Endothelial cell of umbilical vein (primary cell): ENCODE measurements around the gene TTC27. TPM values are rescaled to one million over a fixed set of nuclear protein-coding genes. Genes with fewer than 3 reads are reported as not detected.
A peak's percentile ranks its signal among the peaks of the same experiment; 100 is the strongest.

Experiments
- BruUV-seq: library from RNA; stranded (reverse); fragments of 400-500 nt; replicated peaks from 2 replicates; lab custom pipeline; 2021; lab: Mats Ljungman, UMichigan
- CTCF ChIA-PET: fragments of 300-600, 350-600 bp; sonication (Branson Sonifier 250); formaldehyde crosslinking; loops from one replicate; lab custom pipeline; 2021; ENCODE audit warnings: antibody characterized with exemption, inconsistent platforms; lab: Charles Lee
- POLR2A ChIA-PET: fragments of 300-600, 350-600 bp; sonication (Branson Sonifier 250); formaldehyde crosslinking; loops from one replicate; lab custom pipeline; 2021; ENCODE audit warnings: antibody characterized with exemption, inconsistent platforms; lab: Charles Lee
- DNase-seq: peaks from one replicate; pipeline ENCODE4 v3.0.0-alpha.2; 2011; ENCODE audit warnings: low read depth, low spot score
- FAIRE-seq: peaks from 2 replicates; lab custom pipeline; 2011; peaks lifted over from hg19 to GRCh38; lab: Jason Lieb, UNC
- H2AFZ ChIP-seq: 2 replicates; pipeline ENCODE4 v1.6.0; 2012; ENCODE audit warnings: low read depth, low read length, control low read depth, inconsistent platforms
- H3K27ac ChIP-seq: 2 replicates; pipeline ENCODE4 v1.5.1; 2011; ENCODE audit warnings: low read depth, mild to moderate bottlenecking, control low read depth, low read length, moderate library complexity; ENCODE audit not compliant: insufficient read depth
- H3K27me3 ChIP-seq, 2 experiments: 2 replicates each; pipeline versions ENCODE4 v1.6.0 to v1.6.1; 2011; ENCODE audit warnings: low read length in 2 of 2, mixed read lengths in 1 of 2; ENCODE audit not compliant: control insufficient read depth in 2 of 2, insufficient read depth in 2 of 2
- H3K36me3 ChIP-seq, 2 experiments: 2 replicates in 1 of 2; 3 replicates in 1 of 2; pipeline ENCODE4 v1.5.1; 2011; ENCODE audit warnings: low read length in 2 of 2, mild to moderate bottlenecking in 1 of 2, moderate library complexity in 1 of 2; ENCODE audit not compliant: control insufficient read depth in 2 of 2, insufficient read depth in 2 of 2; ENCODE audit errors: extremely low read depth in 1 of 2
- H3K4me1 ChIP-seq: 3 replicates; pipeline ENCODE4 v1.5.1; 2011; ENCODE audit warnings: mild to moderate bottlenecking, low read length; ENCODE audit not compliant: control insufficient read depth, insufficient read depth; ENCODE audit errors: extremely low read depth
- H3K4me2 ChIP-seq: 2 replicates; pipeline ENCODE4 v1.6.1; 2011; ENCODE audit warnings: low read length, control low read depth, mixed read lengths; ENCODE audit not compliant: insufficient read depth
- H3K4me3 ChIP-seq, 3 experiments: fragments of 200-600 bp in 1 of 3; sonication (generic), shearing (Covaris generic) in 1 of 3; replicated peaks in 1 of 3; 2 replicates each; pipeline ENCODE4 v1.5.1; 2011 to 2016; ENCODE audit warnings: control low read depth in 3 of 3, low read length in 3 of 3, mild to moderate bottlenecking in 2 of 3, inconsistent platforms in 1 of 3, low read depth in 1 of 3, moderate library complexity in 1 of 3; ENCODE audit not compliant: insufficient read depth in 1 of 3
- H3K79me2 ChIP-seq: 2 replicates; pipeline ENCODE4 v1.6.0; 2012; ENCODE audit warnings: low read length, inconsistent platforms; ENCODE audit not compliant: control insufficient read depth, insufficient read depth
- H3K9ac ChIP-seq: replicated peaks from 2 replicates; pipeline ENCODE3; 2011; ENCODE audit warnings: low read length, control low read depth; ENCODE audit not compliant: insufficient read depth; ENCODE audit errors: extremely low read depth
- H3K9me1 ChIP-seq: replicated peaks from 3 replicates; pipeline ENCODE4 v1.6.0; 2011; ENCODE audit warnings: mild to moderate bottlenecking, low read length; ENCODE audit not compliant: control insufficient read depth, insufficient read depth; ENCODE audit errors: extremely low read depth
- H3K9me3 ChIP-seq: replicated peaks from 2 replicates; pipeline ENCODE4 v1.5.1; 2012; ENCODE audit warnings: low read length, inconsistent platforms; ENCODE audit not compliant: control insufficient read depth, insufficient read depth
- H4K20me1 ChIP-seq: replicated peaks from 2 replicates; pipeline ENCODE3; 2011; ENCODE audit warnings: mild to moderate bottlenecking, low read length; ENCODE audit not compliant: control insufficient read depth, insufficient read depth; ENCODE audit errors: extremely low read depth
- EZH2 ChIP-seq: IDR thresholded peaks from 2 replicates; pipeline ENCODE4 v1.6.1; 2012; ENCODE audit warnings: borderline replicate concordance, low read depth, mild to moderate bottlenecking, moderate library complexity, low read length, inconsistent platforms; ENCODE audit not compliant: severe bottlenecking
- FOS ChIP-seq: IDR thresholded peaks from 2 replicates; pipeline ENCODE4 v1.6.1; 2011; ENCODE audit warnings: mild to moderate bottlenecking, low read length, moderate library complexity, borderline replicate concordance; ENCODE audit not compliant: insufficient read depth
- GATA2 ChIP-seq: IDR thresholded peaks from 2 replicates; pipeline ENCODE4 v1.7.0; 2011; ENCODE audit warnings: low read depth, mild to moderate bottlenecking, moderate library complexity, mixed read lengths, low read length; ENCODE audit not compliant: insufficient read length, insufficient read depth
- JUN ChIP-seq: IDR thresholded peaks from 2 replicates; pipeline ENCODE4 v1.6.1; 2011; ENCODE audit warnings: borderline replicate concordance, low read depth; ENCODE audit not compliant: insufficient read length, insufficient read depth
- MAX ChIP-seq: IDR thresholded peaks from 2 replicates; pipeline ENCODE4 v1.6.1; 2011; ENCODE audit not compliant: insufficient read depth, insufficient read length
- MYC ChIP-seq: IDR thresholded peaks from one replicate; pipeline ENCODE4 v1.6.1; 2011; ENCODE audit warnings: mild to moderate bottlenecking, low read depth, low read length
- POLR2AphosphoS5 ChIP-seq: IDR thresholded peaks from 2 replicates; pipeline ENCODE4 v1.6.1; 2012; ENCODE audit warnings: low read depth, mild to moderate bottlenecking, control low read depth, low read length, moderate library complexity; ENCODE audit not compliant: insufficient read depth
- dilution Hi-C: fragments of 300-500 bp; cut with MboI; formaldehyde crosslinking; loops from one replicate; pipeline ENCODE4 v1.15.0; 2019; ENCODE audit warnings: low sequenced_read_pairs; ENCODE audit not compliant: extremely low pct_ligation_motif_present
- intact Hi-C: fragments of 100-400 bp; cut with micrococcal nuclease; formaldehyde crosslinking; loops from one replicate; pipeline ENCODE4 v1.10.0; 2022
- polyA plus RNA-seq, 4 experiments: library from polyadenylated mRNA; depleted of rRNA in 3 of 4; stranded (reverse) in 3 of 4; unstranded in 1 of 4; fragments of >200 nt; gene quantifications; 2 replicates each; pipeline versions ENCODE4 v1.2.1 to v1.2.3, GENCODE V29; 2011 to 2012; ENCODE audit warnings: missing spikeins in 1 of 4
- total RNA-seq: library from RNA; stranded (reverse); gene quantifications from 2 replicates; pipeline ENCODE4 v1.2.3, GENCODE V29; 2021

Gene TTC27
- total and polyA plus RNA-seq, 2 donors (not counting 3 experiments of a cell fraction or from before 2014, with no cell fraction given): 16.3 to 20.1 TPM

GRCh38 chr2:32711908-32712501 lies 84.2 kb downstream of the TTC27 start:
- peaks cover 10% of the 10 kb centered on the region for H3K4me1 ChIP-seq
- no peaks in the 10 kb centered on the region for H3K9me1 ChIP-seq
- intact Hi-C loops: no loop called here
- no peak for DNase-seq
- no peak for TF ChIP-seq EZH2
- TF ChIP-seq JUN: no peak
- no peak for TF ChIP-seq MAX
- TF ChIP-seq GATA2: no peak
- no peak for TF ChIP-seq MYC
- H3K36me3 ChIP-seq: no peaks in the 10 kb centered on the region
- ChIA-PET POLR2A (no interaction called here), CTCF (interaction anchor here (1.0 to 1.4 kb wide), 5 partner anchors 7 to 62 kb away, joined by 3 to 6 read pairs (median 4); no protein-coding TSS in a partner anchor)
- dilution Hi-C loops: no loop called here
- no peak overlapping the region for H3K27ac ChIP-seq
- no peak overlapping the region for H3K9ac ChIP-seq
- no peaks in the 10 kb centered on the region for H3K79me2 ChIP-seq
- H3K4me2 ChIP-seq: no peak overlapping the region
- no peak for FAIRE-seq
- H2AFZ ChIP-seq: no peak overlapping the region
- no peaks in the 10 kb centered on the region for H3K9me3 ChIP-seq
- no TSS peak for BruUV-seq
- no peak overlapping the region for H3K4me3 ChIP-seq
- H3K27me3 ChIP-seq: no peaks in the 10 kb centered on the region
- no peaks in the 10 kb centered on the region for H4K20me1 ChIP-seq

- POLR2A ChIA-PET: no interaction called here
- H3K4me2 ChIP-seq: no peak overlapping the region
- H3K27me3 ChIP-seq: no peaks in the 10 kb centered on the region
- no peak overlapping the region for H3K9ac ChIP-seq
- H3K79me2 ChIP-seq: no peaks in the 10 kb centered on the region
- dilution Hi-C loops (no loop called here), intact Hi-C loops (no loop called here)
- H3K36me3 ChIP-seq: no peaks in the 10 kb centered on the region
- FAIRE-seq (no peak), DNase-seq (peak; percentile 26)
- peaks cover 10% of the 10 kb centered on the region for H3K4me1 ChIP-seq
- no peak overlapping the region for H3K27ac ChIP-seq
- no peak overlapping the region for H3K4me3 ChIP-seq
- BruUV-seq: no TSS peak
- no peaks in the 10 kb centered on the region for H4K20me1 ChIP-seq
- no peaks in the 10 kb centered on the region for H3K9me1 ChIP-seq
- H2AFZ ChIP-seq: no peak overlapping the region
- CTCF ChIA-PET: no interaction called here
- H3K9me3 ChIP-seq: no peaks in the 10 kb centered on the region
- TF ChIP-seq EZH2: no peak
- TF ChIP-seq GATA2: no peak
- no peak for TF ChIP-seq POLR2AphosphoS5
- no peak for TF ChIP-seq FOS
- no peak for TF ChIP-seq JUN
Observed at GRCh38 chr2:32712870-32713269, 85.0 kb downstream of the TTC27 start.
